HL-60 (cell line): Measurements from ENCODE around the gene SREK1IP1.

ENCODE experiments used
- DNase-seq, 2 experiments: peaks; one replicate each; pipeline ENCODE4 v3.0.0-alpha.2; 2010 to 2020; ENCODE audit warnings: low read depth in 1 of 2, low spot score in 1 of 2
- H3K27ac ChIP-seq: fragments of 250-450 bp; sonication (Bioruptor Pico); replicated peaks from 2 replicates; pipeline ENCODE4 v1.5.1; 2020; ENCODE audit warnings: mild to moderate bottlenecking, moderate library complexity
- H3K27me3 ChIP-seq: fragments of 250-450 bp; sonication (Bioruptor Pico); 2 replicates; pipeline ENCODE4 v1.5.1; 2021; ENCODE audit warnings: mild to moderate bottlenecking, moderate library complexity; ENCODE audit not compliant: insufficient read depth, poor library complexity, severe bottlenecking
- H3K4me3 ChIP-seq: replicated peaks from 2 replicates; pipeline ENCODE4 v1.5.1; 2011; ENCODE audit warnings: mild to moderate bottlenecking, control low read depth, low read length; ENCODE audit not compliant: insufficient read depth
- CTCF ChIP-seq: IDR thresholded peaks from one replicate; pipeline ENCODE4 v1.5.1; 2011; ENCODE audit warnings: low read length, control low read depth, inconsistent platforms; ENCODE audit not compliant: insufficient read depth
- GABPA ChIP-seq: IDR thresholded peaks from 2 replicates; pipeline ENCODE4 v1.6.1; 2012; ENCODE audit warnings: low read depth
- POLR2AphosphoS5 ChIP-seq: IDR thresholded peaks from 2 replicates; pipeline ENCODE4 v1.6.1; 2012; ENCODE audit warnings: low read depth
- REST ChIP-seq: IDR thresholded peaks from 2 replicates; pipeline ENCODE4 v1.6.1; 2012; ENCODE audit warnings: low read depth; ENCODE audit not compliant: insufficient replicate concordance
- SPI1 ChIP-seq: IDR thresholded peaks from 2 replicates; pipeline ENCODE4 v1.6.1; 2012; ENCODE audit warnings: low read depth, mild to moderate bottlenecking, borderline replicate concordance

The SREK1IP1 gene

GRCh38 chr5:64670277-64670676 lies 98.2 kb downstream of the SREK1IP1 start:
- Histone ChIP-seq H3K27ac (no peak overlapping the region), H3K4me3 (no peak overlapping the region), H3K27me3 (no peaks in the 10 kb centered on the region)
- DNase-seq = no peak
- TF ChIP-seq GABPA (no peak), POLR2AphosphoS5 (no peak), CTCF (no peak), SPI1 (no peak), REST (no peak)
